HG02623 (cell line): ENCODE results near the gene CDC73.
"Not testable (repeated sequence)": the region's sequence is repeated elsewhere in the genome, so short reads cannot be mapped to it uniquely, and the experiment has no call there.

Source experiments
- ATAC-seq: cut with Tn5 transposase; IDR thresholded peaks from one replicate; pipeline ENCODE4 v1.9.1; 2021; ENCODE audit warnings: moderate library complexity; ENCODE audit not compliant: unreplicated experiment

CDC73 gene

DNA sequence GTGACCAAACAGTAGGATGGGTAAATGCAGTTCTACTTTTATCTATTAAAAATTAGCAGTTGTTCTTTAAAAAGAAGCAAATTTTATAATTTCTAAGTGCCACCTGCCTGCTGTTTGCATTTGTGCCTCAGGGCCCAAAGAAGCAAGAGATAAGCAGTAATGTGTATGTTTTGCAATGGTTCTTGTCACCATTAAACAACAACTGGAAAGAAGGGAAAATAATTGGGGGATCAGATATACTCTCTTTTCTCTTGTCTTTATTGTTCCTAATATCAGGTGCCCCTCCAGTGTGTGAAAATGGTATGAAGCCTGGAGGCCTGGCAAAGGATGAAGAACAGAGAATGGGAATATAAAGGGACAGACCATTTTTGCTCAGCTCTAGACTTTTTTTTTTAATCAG lies 55.0 kb downstream of the CDC73 start:
- no peak for ATAC-seq

DNA sequence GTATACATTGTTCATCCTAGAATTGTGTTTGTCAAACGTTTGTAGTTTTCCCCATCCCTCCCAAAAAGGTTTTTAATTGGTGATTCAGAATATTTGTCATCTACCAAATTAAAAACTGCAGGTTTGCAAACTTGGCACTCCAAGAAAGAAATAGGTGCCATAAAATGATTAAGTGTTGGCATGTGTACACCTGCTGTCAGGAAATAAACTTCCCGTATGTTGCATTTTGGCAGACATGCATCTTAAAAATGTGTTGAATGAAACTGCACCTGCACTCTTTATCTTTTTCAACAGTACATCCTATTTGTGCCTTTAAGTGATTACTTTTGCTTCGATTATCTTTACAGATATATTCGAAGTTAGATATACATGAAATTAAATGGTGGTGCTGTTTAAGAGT lies 57.3 kb downstream of the CDC73 start:
- no peak for ATAC-seq

DNA sequence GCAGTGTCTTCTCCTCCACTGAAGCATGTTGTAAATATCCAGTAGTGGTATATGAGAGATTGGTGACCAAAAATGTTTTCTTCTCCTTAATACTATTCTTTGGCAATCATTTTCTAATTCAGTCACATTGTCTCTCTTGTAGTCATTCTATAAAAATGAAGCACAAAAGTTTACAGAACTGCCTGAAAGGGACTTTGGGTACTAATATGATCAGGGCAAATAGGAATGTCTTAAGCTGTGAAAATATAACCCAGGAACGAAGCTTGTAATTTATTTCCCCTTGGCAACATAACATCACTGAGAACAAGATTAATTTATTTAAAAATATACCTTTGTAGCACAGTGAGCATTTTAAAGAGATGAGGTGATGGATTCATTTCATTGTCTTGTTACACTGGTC lies 59.7 kb downstream of the CDC73 start:
- ATAC-seq: no peak

DNA sequence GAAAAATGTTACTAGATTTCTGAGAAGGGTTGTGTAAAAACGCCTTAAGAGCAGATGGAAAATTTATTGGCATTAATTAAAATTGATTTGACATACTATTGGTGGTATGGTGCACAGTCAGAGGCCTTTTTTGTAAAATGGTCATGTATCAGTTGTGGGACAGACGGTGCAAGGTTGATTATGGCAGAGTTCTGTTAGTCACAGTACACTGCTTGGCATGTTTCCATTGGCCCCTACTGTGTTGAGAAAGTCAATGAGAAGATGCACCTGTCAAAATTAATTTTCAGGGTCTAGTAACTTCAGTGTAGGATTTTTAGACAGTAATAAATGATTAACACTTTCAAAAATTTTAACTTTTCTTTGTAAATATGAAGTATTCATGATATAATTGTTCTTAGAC lies 60.2 kb downstream of the CDC73 start:
- no peak for ATAC-seq

DNA sequence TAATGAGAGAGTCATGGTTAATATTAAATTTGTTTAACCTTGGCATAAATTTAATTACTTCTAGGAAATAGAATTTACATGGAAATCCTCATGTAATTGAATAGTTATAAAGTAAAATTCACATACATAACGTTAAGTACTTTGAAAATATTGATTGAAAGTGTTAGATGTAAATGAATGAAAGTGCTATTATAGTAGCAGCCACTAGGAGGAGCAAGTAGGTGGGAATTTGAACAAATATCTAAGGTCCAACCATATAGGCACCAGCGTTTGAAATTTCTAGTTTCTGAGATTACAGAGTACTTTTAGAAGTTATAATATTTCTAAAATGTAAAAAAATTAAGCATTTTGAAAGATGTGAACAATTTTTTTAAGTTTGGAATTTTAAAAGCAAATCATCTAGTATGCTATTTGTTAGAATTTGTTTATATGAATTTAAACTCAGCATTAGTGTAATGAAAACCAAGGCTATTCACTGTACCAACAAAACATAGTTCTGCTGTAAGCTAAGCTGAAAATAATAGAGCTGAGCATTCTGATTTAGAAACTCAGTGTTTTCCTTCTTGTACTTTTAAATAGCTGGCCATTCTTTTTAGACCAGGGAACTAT lies 61.3 kb downstream of the CDC73 start:
- ATAC-seq: peak; percentile 73

DNA sequence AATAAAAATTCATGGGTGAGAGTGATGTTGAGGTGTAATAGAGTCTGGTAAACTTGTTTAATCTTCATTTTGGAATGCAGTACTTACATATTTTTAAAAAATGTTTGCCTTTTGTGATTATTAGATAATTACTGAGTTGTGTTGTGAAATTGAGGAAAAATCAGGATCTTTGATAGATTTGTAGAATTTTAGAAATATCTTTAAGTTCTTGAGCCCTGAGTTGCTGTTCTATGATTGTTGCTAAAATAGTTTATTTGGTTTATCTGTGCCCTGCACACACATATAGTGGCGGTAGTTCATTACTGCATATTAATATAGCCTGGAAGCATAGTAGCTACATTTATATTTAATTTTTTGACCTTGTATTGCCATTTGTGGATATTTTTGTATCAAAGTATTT lies 62.9 kb downstream of the CDC73 start:
- no peak for ATAC-seq

DNA sequence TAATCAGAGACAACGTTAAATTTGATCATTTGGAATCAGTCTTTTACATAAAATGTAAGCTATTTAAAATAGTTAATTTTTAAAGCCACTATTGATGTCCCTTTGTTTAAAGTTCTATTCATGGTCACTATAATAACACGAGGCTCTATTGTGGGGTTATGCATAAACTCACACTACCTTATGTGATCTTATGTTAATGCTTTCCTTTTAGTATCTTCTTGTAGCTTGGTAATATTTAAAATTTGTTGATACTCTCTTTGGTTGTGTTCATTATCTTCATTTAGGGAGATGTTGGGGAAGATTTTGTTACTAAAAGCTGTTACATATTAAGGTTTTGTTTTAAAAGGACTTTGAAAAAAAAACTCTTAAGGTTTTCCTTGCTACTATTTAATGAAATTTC lies 63.4 kb downstream of the CDC73 start:
- no peak for ATAC-seq

DNA sequence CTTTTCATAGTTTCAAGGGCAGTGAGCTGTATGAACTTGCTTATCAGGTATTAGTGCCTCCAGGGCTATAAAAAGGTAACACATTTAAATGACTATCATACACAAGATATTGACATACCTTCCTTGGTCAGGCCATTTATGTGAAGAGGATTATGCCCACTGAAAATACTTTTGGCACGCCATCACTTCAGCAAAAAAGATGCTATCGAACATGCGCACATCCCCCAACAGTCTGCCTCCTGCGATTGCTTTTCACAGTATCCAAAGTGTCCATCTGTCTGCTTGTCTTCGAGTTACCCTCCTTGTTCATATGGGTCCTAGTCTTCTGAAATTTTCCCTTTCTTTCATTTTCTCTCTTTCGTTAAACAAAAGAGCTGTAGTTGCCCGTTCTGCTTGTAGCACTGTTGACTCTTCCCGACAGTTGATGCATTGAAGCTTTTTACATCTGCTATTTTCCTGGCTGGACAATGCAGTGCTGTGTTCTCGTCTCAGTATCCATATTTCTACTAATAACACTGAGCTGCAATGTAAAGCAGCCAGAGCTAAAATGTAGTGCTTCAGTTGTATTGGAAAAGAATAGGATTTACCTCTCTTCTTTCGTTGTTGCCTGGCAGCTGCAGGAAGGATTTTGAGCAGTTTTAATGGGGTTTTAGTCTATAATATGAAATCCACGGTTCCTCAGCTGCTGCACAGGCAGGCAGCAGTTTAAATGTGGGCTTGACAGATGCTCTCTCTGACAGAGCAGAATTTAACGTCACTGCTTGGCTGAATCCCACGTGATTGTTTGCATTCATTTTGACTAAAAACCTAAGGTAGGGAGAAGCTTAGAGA lies 64.3 kb downstream of the CDC73 start, which contains the start of gene B3GALT2:
Gene B3GALT2 (minus strand): TSS at position 713 of the 831 bp plus-strand sequence. CDS start 5,051 bp downstream, outside the sequence.
- ATAC-seq: no peak

DNA sequence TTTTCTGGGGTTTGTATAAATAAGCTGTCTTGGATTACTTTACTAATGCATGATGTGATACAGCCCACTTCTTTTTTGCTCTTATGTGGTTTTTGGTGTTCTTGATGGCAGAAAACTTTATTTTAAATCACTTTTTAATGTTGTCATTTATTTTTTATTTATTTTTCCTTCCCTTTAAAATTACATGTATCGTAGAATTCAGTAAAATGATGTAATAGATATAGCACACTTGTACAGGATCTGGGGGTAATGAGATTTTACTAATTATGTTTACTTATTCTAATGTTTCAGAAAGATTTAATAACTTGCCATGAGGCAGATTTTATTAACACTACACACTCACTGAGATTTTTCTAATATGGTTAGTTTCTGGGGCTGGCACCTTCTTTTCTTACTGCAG lies 65.3 kb downstream of the CDC73 start:
- ATAC-seq: no peak

DNA sequence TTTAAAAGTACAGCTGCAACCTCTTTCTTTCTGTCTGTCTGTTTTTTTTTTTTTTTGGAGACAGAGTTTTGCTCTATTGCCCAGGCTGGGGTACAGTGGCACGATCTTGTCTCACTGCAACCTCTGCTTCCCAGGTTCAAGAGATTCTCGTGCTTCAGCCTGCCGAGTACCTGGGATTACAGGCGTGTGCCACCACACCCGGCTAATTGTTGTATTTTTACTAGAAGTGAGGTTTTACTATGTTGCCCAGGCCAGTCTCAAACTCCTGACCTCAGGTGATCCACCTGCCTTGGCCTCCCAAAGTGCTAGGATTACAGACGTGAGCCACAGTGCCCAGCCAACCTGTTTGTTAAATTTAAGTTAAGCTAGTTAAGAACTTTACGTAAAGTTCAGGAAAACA lies 67.1 kb downstream of the CDC73 start:
- not testable (repeated sequence) for ATAC-seq

DNA sequence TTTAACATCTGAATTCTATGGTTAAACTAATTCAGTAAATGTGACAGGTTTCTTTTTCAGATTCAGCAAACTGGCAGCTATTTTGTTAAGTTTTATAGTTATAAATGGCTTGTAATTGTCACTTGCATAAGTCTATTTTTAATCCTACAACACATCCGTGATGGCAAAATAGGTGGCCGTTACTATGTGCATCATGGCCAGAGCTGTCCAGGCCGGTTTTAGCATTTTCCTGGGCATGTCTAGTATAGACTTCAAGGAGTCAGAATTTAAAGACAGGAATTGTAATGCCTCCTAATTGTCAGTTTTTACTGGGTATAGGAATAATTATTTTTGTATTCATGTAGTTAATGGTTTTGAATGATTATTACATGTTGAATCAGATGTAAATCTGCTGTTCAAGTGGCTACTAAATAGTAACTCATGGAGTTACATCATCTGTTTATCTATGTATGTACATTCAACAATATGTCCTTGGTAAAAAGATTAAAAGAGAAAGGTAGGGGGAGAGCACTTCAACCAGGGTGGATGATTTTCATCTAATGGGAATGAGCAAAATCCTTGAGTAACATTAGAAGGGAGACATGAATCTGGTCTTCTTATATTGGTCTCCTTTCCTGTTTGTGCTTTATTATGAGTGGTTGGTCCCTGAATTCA lies 67.7 kb downstream of the CDC73 start:
- ATAC-seq: no peak

DNA sequence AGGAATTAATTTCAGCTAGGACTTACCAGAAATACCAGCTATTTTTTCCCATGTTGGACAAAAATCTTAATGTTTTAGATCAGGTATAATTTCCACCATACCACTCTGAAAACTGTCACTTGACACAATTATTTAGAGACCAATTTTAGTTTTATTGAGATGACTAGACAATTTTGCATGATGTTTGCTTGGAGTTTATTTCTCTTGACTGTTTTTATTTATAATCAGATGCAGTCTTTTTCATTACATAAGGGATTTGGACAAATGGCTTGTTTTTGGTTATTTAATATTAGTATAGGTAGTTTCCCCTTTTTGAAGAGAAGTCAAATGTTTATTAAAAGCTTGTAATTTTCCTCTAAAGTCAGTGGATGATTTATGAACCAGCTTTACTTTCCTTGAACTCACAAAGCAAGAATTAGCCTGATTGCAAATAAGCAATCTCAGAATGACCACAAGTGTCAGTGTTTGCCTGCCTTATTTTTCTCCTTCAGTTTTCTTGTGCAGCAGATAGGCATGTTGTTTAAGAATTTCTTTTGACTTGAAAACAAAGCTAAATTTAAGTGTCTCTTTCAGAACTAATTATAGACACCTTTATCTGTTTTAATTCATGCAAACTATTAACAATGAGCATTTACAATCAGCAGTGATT lies 68.4 kb downstream of the CDC73 start:
- ATAC-seq: no peak

DNA sequence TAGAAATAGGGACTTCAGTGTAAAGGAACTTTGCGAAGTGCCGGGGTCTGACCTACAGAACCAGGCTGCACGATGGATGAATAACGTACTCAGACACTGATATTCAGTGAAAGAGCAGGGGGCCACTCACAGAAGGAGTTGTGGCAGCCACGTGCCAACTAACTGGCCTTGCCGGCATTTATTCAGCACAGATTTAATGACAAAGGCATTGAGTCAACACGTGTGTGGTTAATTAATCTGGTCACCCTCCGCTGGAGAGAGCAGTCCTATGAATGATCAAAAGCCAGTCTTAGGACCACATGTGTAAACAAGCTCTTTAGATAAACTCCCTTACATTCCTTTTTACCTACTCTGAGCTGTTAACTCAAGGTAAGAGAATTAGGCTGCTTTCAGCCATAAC lies 70.8 kb downstream of the CDC73 start:
- no peak for ATAC-seq

DNA sequence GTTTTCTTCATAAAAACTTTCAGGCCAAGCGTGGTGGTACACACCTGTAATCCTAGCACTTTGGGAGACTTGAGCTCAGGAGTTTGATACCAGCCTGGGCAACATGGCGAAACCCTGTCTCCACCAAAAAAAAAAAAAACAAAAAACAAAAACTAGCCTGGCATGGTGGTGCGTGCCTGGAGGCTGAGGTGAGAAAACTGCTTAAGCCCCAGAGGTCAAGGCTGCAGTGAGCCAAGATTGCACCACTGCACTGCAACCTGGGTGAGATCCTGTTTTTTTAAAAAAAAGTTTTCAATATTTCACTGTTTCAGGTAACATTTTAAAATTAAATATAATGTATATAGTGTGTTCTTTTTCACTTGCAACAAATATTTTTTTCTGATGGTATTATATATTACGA lies 78.1 kb downstream of the CDC73 start:
- no peak for ATAC-seq

DNA sequence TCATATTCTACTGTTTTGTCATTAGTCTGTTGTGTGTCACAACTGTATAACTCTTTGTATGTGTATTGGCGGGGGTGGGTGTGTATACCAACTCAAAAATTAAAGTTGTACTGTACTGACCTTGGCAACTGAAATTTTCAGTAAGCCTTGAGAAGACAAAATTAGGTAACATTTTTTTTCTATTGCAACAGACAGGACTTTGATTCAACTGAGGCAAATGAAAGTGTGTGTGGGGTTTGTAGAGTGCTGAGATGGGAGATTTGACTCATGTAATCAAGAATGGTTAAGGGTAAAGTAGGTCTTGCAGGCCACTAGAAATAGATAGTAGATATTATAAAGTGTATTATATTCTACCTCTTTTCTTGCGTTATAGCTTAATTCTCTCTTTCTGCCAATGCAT lies 79.2 kb downstream of the CDC73 start:
- no peak for ATAC-seq

DNA sequence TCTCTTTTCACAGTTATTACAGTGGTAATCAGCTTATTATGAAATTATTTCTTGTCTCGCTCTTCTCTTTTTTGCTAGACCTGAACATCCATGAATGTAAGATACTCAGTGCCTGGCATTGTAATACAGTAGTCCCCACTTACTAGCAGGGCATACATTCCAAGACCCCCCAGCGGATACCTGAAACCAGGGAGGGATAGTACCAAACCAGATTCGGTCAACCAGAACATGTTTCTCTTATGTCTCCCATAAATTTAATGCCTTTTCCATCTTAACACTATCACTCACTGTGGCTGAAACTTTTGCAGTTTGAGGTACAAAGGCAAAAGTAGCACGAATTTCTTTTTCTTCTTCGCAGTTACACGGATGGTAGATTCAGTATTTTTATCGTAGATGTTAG lies 89.2 kb downstream of the CDC73 start:
- ATAC-seq: no peak

DNA sequence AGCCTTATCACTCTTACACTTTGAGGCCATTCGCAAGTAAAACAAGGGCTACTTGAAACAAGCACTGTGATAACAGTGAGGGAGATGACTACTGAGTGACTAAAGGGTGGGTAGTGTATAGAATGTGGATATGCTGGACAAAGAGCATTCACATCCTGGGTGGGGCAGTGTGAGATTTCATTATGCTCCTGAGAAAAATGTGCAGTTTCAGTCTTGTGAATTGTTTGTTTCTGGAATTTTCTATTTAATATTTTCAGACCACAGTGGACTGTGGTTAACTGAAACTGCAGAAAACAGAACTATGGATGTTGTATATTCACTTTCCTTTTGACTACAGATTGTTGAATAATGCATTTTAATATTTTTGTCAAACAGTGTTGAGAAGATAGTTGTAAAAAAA lies 89.7 kb downstream of the CDC73 start:
- peak; percentile 81 for ATAC-seq

DNA sequence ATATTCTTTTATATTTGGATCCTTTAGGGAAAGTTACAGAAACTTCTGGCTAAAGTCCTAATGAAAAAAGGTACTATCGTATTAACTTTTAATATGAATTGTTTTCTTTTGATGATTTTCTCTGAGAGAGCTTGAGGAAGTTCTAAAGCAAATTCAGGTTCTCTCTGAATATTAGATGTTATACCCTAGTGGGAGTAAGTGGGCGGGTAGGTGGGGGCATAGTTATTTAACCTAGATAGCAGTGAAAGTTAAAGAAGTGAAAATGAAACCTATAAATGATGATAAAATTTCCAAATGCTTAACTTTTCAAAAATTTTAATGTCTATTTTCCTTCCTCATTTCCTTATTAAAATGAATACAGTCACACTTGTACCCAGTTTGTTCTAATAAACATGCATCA lies 90.8 kb downstream of the CDC73 start:
- no peak for ATAC-seq

DNA sequence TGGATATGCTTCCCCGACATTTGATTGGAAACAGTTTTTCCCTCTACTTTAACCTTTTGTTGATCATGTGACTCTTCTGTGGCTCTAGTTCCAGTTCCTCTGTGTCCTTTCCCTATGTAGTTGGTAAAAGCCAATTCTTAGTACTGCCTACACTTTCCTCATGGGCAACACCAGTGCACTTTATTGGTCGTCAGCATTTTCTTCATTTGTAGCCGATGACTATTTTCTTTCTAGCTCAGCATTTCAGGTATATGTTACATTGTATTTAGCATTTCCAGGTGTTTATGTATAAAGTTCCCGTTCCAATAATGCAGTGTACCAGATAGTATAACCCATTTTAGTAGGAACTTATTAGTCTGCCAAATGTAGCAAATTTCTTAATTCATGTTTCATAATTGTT lies 92.2 kb downstream of the CDC73 start:
- no peak for ATAC-seq

DNA sequence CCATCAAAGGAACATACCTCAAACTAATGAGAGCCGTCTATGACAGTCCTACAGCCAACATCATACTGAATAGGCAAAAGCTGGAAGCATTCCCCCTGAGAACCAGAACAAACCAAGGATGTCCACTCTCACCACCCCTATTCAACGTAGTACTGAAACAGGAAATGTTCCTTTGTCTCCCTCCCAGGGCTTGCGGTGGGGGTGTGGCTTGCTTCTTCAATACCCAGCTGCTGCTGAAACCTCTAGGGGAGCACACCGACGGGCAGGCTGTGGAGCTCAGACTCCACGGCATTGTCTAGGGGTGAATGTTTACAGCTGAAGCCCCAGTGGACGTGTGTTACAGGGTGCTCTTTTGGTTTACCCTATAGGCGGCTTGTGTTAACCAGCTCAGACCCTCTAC lies 95.1 kb downstream of the CDC73 start:
- no peak for ATAC-seq

DNA sequence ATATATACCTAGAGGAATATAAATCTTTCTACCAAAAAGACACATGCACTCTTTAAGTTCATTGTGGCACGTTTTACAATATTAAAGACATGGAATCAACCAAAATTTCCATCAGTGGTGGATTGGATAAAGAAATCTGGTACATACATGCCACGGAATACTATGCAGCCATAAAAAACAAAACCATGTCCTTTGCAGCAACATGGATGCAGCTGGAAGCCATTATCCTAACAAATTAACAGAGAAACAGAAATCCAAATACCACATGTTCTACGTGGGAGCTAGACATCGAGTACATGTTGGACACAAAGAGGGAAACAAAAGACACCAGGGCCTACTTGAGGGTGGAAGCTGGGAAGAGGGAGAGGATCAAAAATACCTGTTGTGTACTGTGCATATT lies 97.6 kb downstream of the CDC73 start:
- no peak for ATAC-seq

DNA sequence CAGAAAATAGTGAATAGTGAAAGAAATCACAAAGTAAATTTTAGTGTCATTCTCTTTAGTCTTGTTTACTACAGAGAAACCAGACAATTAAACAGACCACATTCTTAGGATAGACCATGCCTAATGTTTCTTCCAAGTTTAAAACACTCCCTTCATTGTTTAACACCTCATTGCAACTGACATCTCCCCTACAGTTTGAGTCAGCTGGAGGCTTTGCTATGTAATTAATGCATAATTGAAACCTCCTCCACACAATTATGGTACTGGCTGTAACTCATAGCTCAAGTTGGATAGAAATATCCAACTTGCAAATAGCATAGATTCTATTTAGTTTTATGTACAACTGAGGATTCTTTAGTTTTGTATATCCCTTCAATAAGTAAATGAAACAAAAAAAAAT lies 99.8 kb downstream of the CDC73 start:
- ATAC-seq: no peak
